ENCODE data around the gene NID2. TPM values are rescaled to one million over a fixed set of nuclear protein-coding genes. Genes with fewer than 3 reads are reported as not detected.

The NID2 gene
- total and polyA plus RNA-seq, 10 of the 15 experiments (the other 5 are each of a cell fraction or from before 2014, with no cell fraction given), result 0.04 to 0.49 (median 0.23) TPM; not detected in 3

DNA sequence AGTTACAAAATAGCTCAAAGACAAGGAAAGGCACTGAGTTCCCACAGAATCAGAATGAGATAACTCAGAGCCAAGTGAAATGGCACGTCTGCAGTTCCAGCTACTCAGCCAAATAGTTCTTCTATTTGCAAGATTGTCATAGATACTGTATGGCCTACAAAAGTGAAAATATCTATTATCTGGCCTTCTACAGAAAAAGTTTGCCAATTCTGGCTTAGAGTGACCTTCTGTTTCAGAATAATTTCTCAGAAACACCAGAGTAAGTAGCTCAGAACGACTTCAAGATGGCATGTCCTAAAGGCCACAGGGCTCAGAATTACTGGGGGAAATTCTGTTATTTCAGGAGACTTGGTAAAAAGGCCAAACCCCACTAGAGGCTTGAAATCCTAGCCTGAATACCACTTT is 90.2 kb downstream of the NID2 start:
- no TSS peak for BruUV-seq (replicated peaks)
- intact Hi-C loops (cut with micrococcal nuclease; ENCODE audit: unreplicated experiment), result loop anchor here (1.0 to 5.0 kb wide), 4 partner anchors 116 to 691 kb away; partner anchors contain the start of gene GNG2
- Histone ChIP-seq H3K4me1 (ENCODE audit: control insufficient read depth, insufficient read depth, low read length) (peaks cover 3% of the 10 kb centered on the region), H3K79me2 (ENCODE audit: control insufficient read depth, insufficient read depth, low read length) (no peaks in the 10 kb centered on the region), H3K9me3 (replicated peaks; ENCODE audit: control insufficient read depth, insufficient read depth, low read length) (no peaks in the 10 kb centered on the region; the same call in 2 of the 3 replicates), H3K27me3 (replicated peaks in 1 of 2; ENCODE audit: control insufficient read depth in 2 of 2, insufficient read depth in 2 of 2, low read length in 1 of 2) (no peaks in the 10 kb centered on the region), H3K27ac (ENCODE audit: control insufficient read depth, insufficient read depth) (no peak overlapping the region), H3K4me3 (no peak overlapping the region), H3K4me2 (ENCODE audit: control insufficient read depth, insufficient read depth) (no peak overlapping the region), H2AFZ (ENCODE audit: control insufficient read depth, low read depth, low read length) (peak overlapping the region; percentile 31), H4K20me1 (ENCODE audit: control insufficient read depth, insufficient read depth) (no peaks in the 10 kb centered on the region), H3K36me3 (ENCODE audit: control insufficient read depth in 2 of 2, insufficient read depth in 2 of 2, low read length in 1 of 2) (no peaks in the 10 kb centered on the region), H3K9ac (ENCODE audit: control insufficient read depth, insufficient read depth, low read length) (no peak overlapping the region)
- WGBS (ENCODE audit: insufficient coverage, insufficient replicate concordance, low lambda C conversion rate, missing lambda C conversion rate), result 34% methylated on average over 2 of the region's 2 CpGs
- no peak for FAIRE-seq
- ChIA-PET CTCF (interaction anchor here (0.6 to 7.3 kb wide), 57 partner anchors 10 to 1849 kb away, joined by 3 to 67 read pairs (median 4); partner anchors contain the start of genes GNG2 and RTRAF), RAD21 (ENCODE audit: unreplicated experiment) (interaction anchor here (0.6 to 3.2 kb wide), 24 partner anchors 9 to 229 kb away, joined by 3 to 26 read pairs (median 4); partner anchors contain the start of gene GNG2), SMC1A (ENCODE audit: uncharacterized antibody, unreplicated experiment) (interaction anchor here (0.6 to 4.3 kb wide), 44 partner anchors 8 to 695 kb away, joined by 3 to 30 read pairs (median 4); partner anchors contain the start of gene GNG2), POLR2A (interaction anchor here (0.6 to 1.5 kb wide), 2 partner anchors 15 to 114 kb away, joined by 3 read pairs; no protein-coding TSS in a partner anchor)
- in situ Hi-C loops (cut with MboI), result no loop called here
- ATAC-seq, result no peak
- DNase-seq (ENCODE audit: low read depth, low spot score), result no peak
- TF ChIP-seq ASH2L (IDR thresholded peaks at IDR 0.05; ENCODE audit: borderline replicate concordance, low read depth), result no peak
- no peak for TF ChIP-seq SMAD5 (IDR thresholded peaks at IDR 0.05; ENCODE audit: low read depth)
- TF ChIP-seq, protein P1, sequence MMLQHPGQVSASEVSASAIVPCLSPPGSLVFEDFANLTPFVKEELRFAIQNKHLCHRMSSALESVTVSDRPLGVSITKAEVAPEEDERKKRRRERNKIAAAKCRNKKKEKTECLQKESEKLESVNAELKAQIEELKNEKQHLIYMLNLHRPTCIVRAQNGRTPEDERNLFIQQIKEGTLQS (IDR thresholded peaks at IDR 0.05; ENCODE audit: borderline replicate concordance, extremely low read depth, low read depth, low read length), result no peak
- TF ChIP-seq MEF2B (IDR thresholded peaks at IDR 0.05; ENCODE audit: partially characterized antibody, poor library complexity, severe bottlenecking), result no peak
- TF ChIP-seq, protein P2, sequence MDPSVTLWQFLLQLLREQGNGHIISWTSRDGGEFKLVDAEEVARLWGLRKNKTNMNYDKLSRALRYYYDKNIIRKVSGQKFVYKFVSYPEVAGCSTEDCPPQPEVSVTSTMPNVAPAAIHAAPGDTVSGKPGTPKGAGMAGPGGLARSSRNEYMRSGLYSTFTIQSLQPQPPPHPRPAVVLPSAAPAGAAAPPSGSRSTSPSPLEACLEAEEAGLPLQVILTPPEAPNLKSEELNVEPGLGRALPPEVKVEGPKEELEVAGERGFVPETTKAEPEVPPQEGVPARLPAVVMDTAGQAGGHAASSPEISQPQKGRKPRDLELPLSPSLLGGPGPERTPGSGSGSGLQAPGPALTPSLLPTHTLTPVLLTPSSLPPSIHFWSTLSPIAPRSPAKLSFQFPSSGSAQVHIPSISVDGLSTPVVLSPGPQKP (IDR thresholded peaks at IDR 0.05; ENCODE audit: low read depth, low read length), result no peak
- TF ChIP-seq, protein P3, sequence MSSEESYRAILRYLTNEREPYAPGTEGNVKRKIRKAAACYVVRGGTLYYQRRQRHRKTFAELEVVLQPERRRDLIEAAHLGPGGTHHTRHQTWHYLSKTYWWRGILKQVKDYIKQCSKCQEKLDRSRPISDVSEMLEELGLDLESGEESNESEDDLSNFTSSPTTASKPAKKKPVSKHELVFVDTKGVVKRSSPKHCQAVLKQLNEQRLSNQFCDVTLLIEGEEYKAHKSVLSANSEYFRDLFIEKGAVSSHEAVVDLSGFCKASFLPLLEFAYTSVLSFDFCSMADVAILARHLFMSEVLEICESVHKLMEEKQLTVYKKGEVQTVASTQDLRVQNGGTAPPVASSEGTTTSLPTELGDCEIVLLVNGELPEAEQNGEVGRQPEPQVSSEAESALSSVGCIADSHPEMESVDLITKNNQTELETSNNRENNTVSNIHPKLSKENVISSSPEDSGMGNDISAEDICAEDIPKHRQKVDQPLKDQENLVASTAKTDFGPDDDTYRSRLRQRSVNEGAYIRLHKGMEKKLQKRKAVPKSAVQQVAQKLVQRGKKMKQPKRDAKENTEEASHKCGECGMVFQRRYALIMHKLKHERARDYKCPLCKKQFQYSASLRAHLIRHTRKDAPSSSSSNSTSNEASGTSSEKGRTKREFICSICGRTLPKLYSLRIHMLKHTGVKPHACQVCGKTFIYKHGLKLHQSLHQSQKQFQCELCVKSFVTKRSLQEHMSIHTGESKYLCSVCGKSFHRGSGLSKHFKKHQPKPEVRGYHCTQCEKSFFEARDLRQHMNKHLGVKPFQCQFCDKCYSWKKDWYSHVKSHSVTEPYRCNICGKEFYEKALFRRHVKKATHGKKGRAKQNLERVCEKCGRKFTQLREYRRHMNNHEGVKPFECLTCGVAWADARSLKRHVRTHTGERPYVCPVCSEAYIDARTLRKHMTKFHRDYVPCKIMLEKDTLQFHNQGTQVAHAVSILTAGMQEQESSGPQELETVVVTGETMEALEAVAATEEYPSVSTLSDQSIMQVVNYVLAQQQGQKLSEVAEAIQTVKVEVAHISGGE (CRISPR knock-in tag; IDR thresholded peaks at IDR 0.05), result no peak
- TF ChIP-seq, protein P4, sequence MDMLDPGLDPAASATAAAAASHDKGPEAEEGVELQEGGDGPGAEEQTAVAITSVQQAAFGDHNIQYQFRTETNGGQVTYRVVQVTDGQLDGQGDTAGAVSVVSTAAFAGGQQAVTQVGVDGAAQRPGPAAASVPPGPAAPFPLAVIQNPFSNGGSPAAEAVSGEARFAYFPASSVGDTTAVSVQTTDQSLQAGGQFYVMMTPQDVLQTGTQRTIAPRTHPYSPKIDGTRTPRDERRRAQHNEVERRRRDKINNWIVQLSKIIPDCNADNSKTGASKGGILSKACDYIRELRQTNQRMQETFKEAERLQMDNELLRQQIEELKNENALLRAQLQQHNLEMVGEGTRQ (IDR thresholded peaks at IDR 0.05; ENCODE audit: borderline replicate concordance, low read depth, low read length), result no peak
- TF ChIP-seq RFX5 (IDR thresholded peaks at IDR 0.05; ENCODE audit: low read depth, low read length), result no peak
- TF ChIP-seq KDM1A (IDR thresholded peaks at IDR 0.05; ENCODE audit: borderline replicate concordance), result no peak
- TF ChIP-seq ZNF217 (IDR thresholded peaks at IDR 0.05), result no peak
- TF ChIP-seq SREBF2 (IDR thresholded peaks at IDR 0.05; ENCODE audit: low read length), result no peak
- TF ChIP-seq NR2C1 (IDR thresholded peaks at IDR 0.05), result no peak
- TF ChIP-seq MEF2A (IDR thresholded peaks at IDR 0.05; ENCODE audit: insufficient read depth, low read depth, low read length), result no peak
- TF ChIP-seq EGR1 (IDR thresholded peaks at IDR 0.05; ENCODE audit: borderline replicate concordance in 1 of 2, low read depth in 2 of 2, low read length in 2 of 2), result no peak
- TF ChIP-seq ATF7 (IDR thresholded peaks at IDR 0.05; ENCODE audit: low read depth), result no peak
- TF ChIP-seq SPI1 (IDR thresholded peaks at IDR 0.05; ENCODE audit: borderline replicate concordance, insufficient read depth, low read depth, low read length), result no peak
- no peak for TF ChIP-seq PAX8 (IDR thresholded peaks at IDR 0.05)
- TF ChIP-seq HDAC2 (IDR thresholded peaks at IDR 0.05), result no peak
- TF ChIP-seq JUNB (IDR thresholded peaks at IDR 0.05), result no peak

Data from GM12878 (cell line).